Mesendoderm (in vitro differentiated cells): ENCODE measurements around the gene LIX1L.
A peak's percentile ranks its signal among the peaks of the same experiment; 100 is the strongest.
"Not testable (repeated sequence)": the region's sequence is repeated elsewhere in the genome, so short reads cannot be mapped to it uniquely, and the experiment has no call there.

Experiments used
- DNase-seq: peaks from one replicate; pipeline ENCODE4 v3.0.0; 2013
- H2AK5ac ChIP-seq: 2 replicates; pipeline ENCODE4 v1.6.1; 2013; ENCODE audit warnings: low read length, inconsistent platforms
- H2BK120ac ChIP-seq: 2 replicates; pipeline ENCODE4 v1.6.1; 2013; ENCODE audit warnings: low read depth, mild to moderate bottlenecking, low read length, moderate library complexity, mixed read lengths
- H2BK15ac ChIP-seq: replicated peaks from 2 replicates; pipeline ENCODE4 v1.6.1; 2013; ENCODE audit warnings: low read depth, mild to moderate bottlenecking, moderate library complexity
- H2BK5ac ChIP-seq: 2 replicates; pipeline ENCODE4 v1.6.1; 2013; ENCODE audit warnings: low read length, inconsistent platforms
- H3K18ac ChIP-seq: 2 replicates; pipeline ENCODE4 v1.6.1; 2013; ENCODE audit warnings: mild to moderate bottlenecking, low read length, mixed read lengths
- H3K23ac ChIP-seq: one replicate; pipeline ENCODE4 v1.6.1; 2013; ENCODE audit warnings: low read length
- H3K27ac ChIP-seq: 2 replicates; pipeline ENCODE4 v1.5.1; 2013; ENCODE audit warnings: low read depth, mild to moderate bottlenecking, inconsistent platforms, low read length, moderate library complexity
- H3K27me3 ChIP-seq: 2 replicates; pipeline ENCODE4 v1.6.1; 2013; ENCODE audit warnings: low read length, control low read depth, mild to moderate bottlenecking, inconsistent platforms; ENCODE audit not compliant: insufficient read depth, poor library complexity
- H3K36me3 ChIP-seq: 2 replicates; pipeline ENCODE4 v1.6.1; 2013; ENCODE audit warnings: low read length, inconsistent platforms; ENCODE audit not compliant: control insufficient read depth, insufficient read depth
- H3K4ac ChIP-seq: one replicate; pipeline ENCODE4 v1.6.1; 2013; ENCODE audit warnings: low read depth, mild to moderate bottlenecking, low read length, moderate library complexity
- H3K4me1 ChIP-seq: 2 replicates; pipeline ENCODE4 v1.6.1; 2013; ENCODE audit warnings: low read depth, low read length, inconsistent platforms; ENCODE audit not compliant: control insufficient read depth
- H3K4me2 ChIP-seq: 2 replicates; pipeline ENCODE4 v1.6.1; 2013; ENCODE audit warnings: low read length
- H3K4me3 ChIP-seq: 2 replicates; pipeline ENCODE4 v1.5.1; 2013; ENCODE audit warnings: mild to moderate bottlenecking, low read length
- H3K56ac ChIP-seq: one replicate; pipeline ENCODE4 v1.6.1; 2013; ENCODE audit warnings: low read length
- H3K79me1 ChIP-seq: 2 replicates; pipeline ENCODE4 v1.6.1; 2013; ENCODE audit warnings: low read length, inconsistent platforms
- H3K79me2 ChIP-seq: 2 replicates; pipeline ENCODE4 v1.6.1; 2013; ENCODE audit warnings: mild to moderate bottlenecking, low read length; ENCODE audit not compliant: control insufficient read depth, insufficient read depth
- H3K9ac ChIP-seq: 2 replicates; pipeline ENCODE4 v1.6.1; 2013; ENCODE audit warnings: low read length, inconsistent platforms
- H4K5ac ChIP-seq: one replicate; pipeline ENCODE4 v1.6.1; 2013; ENCODE audit warnings: low read length
- H4K8ac ChIP-seq: one replicate; pipeline ENCODE4 v1.6.1; 2013; ENCODE audit warnings: low read depth, mild to moderate bottlenecking, control low read depth, low read length, moderate library complexity
- WGBS: extraction: QIAGEN DNeasy Blood & Tissue Kit; methylation state at CpG from one replicate; pipeline ENCODE4 v1.1.7; 2013; ENCODE audit warnings: low lambda C conversion rate, missing lambda C conversion rate; ENCODE audit not compliant: insufficient coverage; ENCODE audit errors: extremely low coverage; 5-methylcytosine and 5-hydroxymethylcytosine counted together

LIX1L gene

GRCh38 chr1:145942871-145943270, 14.9 kb downstream of the LIX1L start:
- no peak overlapping the region for H3K9ac ChIP-seq
- no peak overlapping the region for H4K5ac ChIP-seq
- no peaks in the 10 kb centered on the region for H3K79me2 ChIP-seq
- H3K36me3 ChIP-seq, result no peaks in the 10 kb centered on the region
- no peak overlapping the region for H2AK5ac ChIP-seq
- H3K27me3 ChIP-seq, result no peaks in the 10 kb centered on the region
- no peak overlapping the region for H2BK5ac ChIP-seq
- H4K8ac ChIP-seq, result no peak overlapping the region
- H3K4ac ChIP-seq, result no peak overlapping the region
- H2BK15ac ChIP-seq, result no peak overlapping the region
- no peak overlapping the region for H3K56ac ChIP-seq
- no peak overlapping the region for H3K18ac ChIP-seq
- no peaks in the 10 kb centered on the region for H3K4me1 ChIP-seq
- H3K4me2 ChIP-seq, result no peak overlapping the region
- H3K4me3 ChIP-seq, result no peak overlapping the region
- no peak for DNase-seq
- H3K23ac ChIP-seq, result no peak overlapping the region
- H3K27ac ChIP-seq, result no peak overlapping the region
- no peaks in the 10 kb centered on the region for H3K79me1 ChIP-seq
- WGBS, result no CpG with 5 or more reads among the region's 6 CpGs
- no peak overlapping the region for H2BK120ac ChIP-seq

GRCh38 chr1:145942405-145942804, 15.4 kb downstream of the LIX1L start:
- Histone ChIP-seq H3K27ac (no peak overlapping the region), H2BK120ac (no peak overlapping the region), H3K9ac (no peak overlapping the region), H3K4me3 (no peak overlapping the region), H3K56ac (no peak overlapping the region), H2BK5ac (no peak overlapping the region), H3K27me3 (no peaks in the 10 kb centered on the region), H4K8ac (peak overlapping the region; percentile 82), H2BK15ac (no peak overlapping the region), H3K36me3 (no peaks in the 10 kb centered on the region), H3K79me1 (no peaks in the 10 kb centered on the region), H3K18ac (no peak overlapping the region), H3K79me2 (no peaks in the 10 kb centered on the region), H3K23ac (no peak overlapping the region), H3K4me1 (no peaks in the 10 kb centered on the region), H4K5ac (no peak overlapping the region), H2AK5ac (no peak overlapping the region), H3K4me2 (no peak overlapping the region), H3K4ac (no peak overlapping the region)
- WGBS, result no CpG with 5 or more reads among the region's 4 CpGs
- no peak for DNase-seq

GRCh38 chr1:145937436-145937835, 20.4 kb downstream of the LIX1L start:
- H3K4me3 ChIP-seq, result no peak overlapping the region
- no peaks in the 10 kb centered on the region for H3K36me3 ChIP-seq
- no peak overlapping the region for H4K5ac ChIP-seq
- H3K56ac ChIP-seq, result no peak overlapping the region
- no peak for DNase-seq
- H3K4ac ChIP-seq, result no peak overlapping the region
- H2BK120ac ChIP-seq, result no peak overlapping the region
- no peak overlapping the region for H3K23ac ChIP-seq
- no peaks in the 10 kb centered on the region for H3K79me1 ChIP-seq
- H3K18ac ChIP-seq, result no peak overlapping the region
- no peak overlapping the region for H3K9ac ChIP-seq
- WGBS, result no CpG with 5 or more reads among the region's 1 CpG
- H3K27ac ChIP-seq, result no peak overlapping the region
- H4K8ac ChIP-seq, result no peak overlapping the region
- no peak overlapping the region for H3K4me2 ChIP-seq
- H3K79me2 ChIP-seq, result no peaks in the 10 kb centered on the region
- H2BK15ac ChIP-seq, result no peak overlapping the region
- no peaks in the 10 kb centered on the region for H3K27me3 ChIP-seq
- H2BK5ac ChIP-seq, result no peak overlapping the region
- H3K4me1 ChIP-seq, result peaks cover 6% of the 10 kb centered on the region
- no peak overlapping the region for H2AK5ac ChIP-seq

GRCh38 chr1:145936247-145936646, 21.6 kb downstream of the LIX1L start:
- Histone ChIP-seq H4K5ac (no peak overlapping the region), H3K4me1 (peaks cover 6% of the 10 kb centered on the region), H3K4me3 (no peak overlapping the region), H3K27ac (peak overlapping the region; percentile 1), H2BK15ac (no peak overlapping the region), H3K23ac (no peak overlapping the region), H4K8ac (peak overlapping the region; percentile 78), H2BK120ac (no peak overlapping the region), H3K56ac (peak overlapping the region; percentile 29), H3K4ac (no peak overlapping the region), H3K4me2 (no peak overlapping the region), H3K79me1 (no peaks in the 10 kb centered on the region), H3K27me3 (no peaks in the 10 kb centered on the region), H3K18ac (no peak overlapping the region), H3K79me2 (no peaks in the 10 kb centered on the region), H3K9ac (no peak overlapping the region), H3K36me3 (no peaks in the 10 kb centered on the region), H2BK5ac (peak overlapping the region; percentile 33), H2AK5ac (no peak overlapping the region)
- no CpG with 5 or more reads among the region's 8 CpGs for WGBS
- no peak for DNase-seq

- Histone ChIP-seq H3K4me1 (peaks cover 6% of the 10 kb centered on the region), H4K8ac (no peak overlapping the region), H3K23ac (no peak overlapping the region), H3K27me3 (no peaks in the 10 kb centered on the region), H3K79me2 (no peaks in the 10 kb centered on the region), H2BK15ac (peak overlapping the region; percentile 8), H4K5ac (no peak overlapping the region), H3K79me1 (no peaks in the 10 kb centered on the region), H3K56ac (no peak overlapping the region), H2AK5ac (no peak overlapping the region), H2BK120ac (no peak overlapping the region), H3K4ac (no peak overlapping the region), H3K4me3 (no peak overlapping the region), H3K36me3 (no peaks in the 10 kb centered on the region), H3K27ac (no peak overlapping the region), H3K18ac (no peak overlapping the region), H3K9ac (no peak overlapping the region), H2BK5ac (no peak overlapping the region), H3K4me2 (no peak overlapping the region)
- DNase-seq, result no peak
Measured at GRCh38 chr1:145935708-145936107, 22.1 kb downstream of the LIX1L start.

GRCh38 chr1:145932522-145933009, 25.3 kb downstream of the LIX1L start:
- H2AK5ac ChIP-seq, H2BK15ac ChIP-seq, H4K8ac ChIP-seq, H3K36me3 ChIP-seq, H3K4ac ChIP-seq, H3K79me2 ChIP-seq, H3K4me2 ChIP-seq, H2BK5ac ChIP-seq, H3K9ac ChIP-seq, H2BK120ac ChIP-seq, H3K79me1 ChIP-seq, H3K18ac ChIP-seq, H3K56ac ChIP-seq, H3K4me3 ChIP-seq, H3K27ac ChIP-seq, H3K27me3 ChIP-seq, H3K23ac ChIP-seq, H3K4me1 ChIP-seq, H4K5ac ChIP-seq: not testable (repeated sequence)
- DNase-seq, result peak; percentile 99
- WGBS, result no CpG with 5 or more reads among the region's 9 CpGs
